NB4 (cell line): Measurements from ENCODE around the gene CCL16.

ENCODE experiments used
- DNase-seq: peaks from one replicate; pipeline ENCODE4 v3.0.0; 2010; ENCODE audit warnings: low read depth
- H3K4me3 ChIP-seq: one replicate; pipeline ENCODE4 v1.5.1; 2011; ENCODE audit warnings: mild to moderate bottlenecking, low read depth, low read length, moderate library complexity
- CTCF ChIP-seq: IDR thresholded peaks from one replicate; pipeline ENCODE4 v1.5.1; 2012; ENCODE audit warnings: low read depth, low read length
- MYC ChIP-seq: IDR thresholded peaks from 2 replicates; pipeline ENCODE4 v1.6.1; 2011; ENCODE audit warnings: low read depth, low read length
- POLR2A ChIP-seq: IDR thresholded peaks from 2 replicates; pipeline ENCODE4 v1.6.1; 2011; ENCODE audit warnings: mild to moderate bottlenecking; ENCODE audit not compliant: insufficient read length; ENCODE audit errors: extremely low read depth
- TF ChIP-seq, protein P1 (sequence below): IDR thresholded peaks from 2 replicates; pipeline ENCODE4 v1.6.1; 2011; ENCODE audit warnings: low read depth, low read length

Gene CCL16

DNA sequence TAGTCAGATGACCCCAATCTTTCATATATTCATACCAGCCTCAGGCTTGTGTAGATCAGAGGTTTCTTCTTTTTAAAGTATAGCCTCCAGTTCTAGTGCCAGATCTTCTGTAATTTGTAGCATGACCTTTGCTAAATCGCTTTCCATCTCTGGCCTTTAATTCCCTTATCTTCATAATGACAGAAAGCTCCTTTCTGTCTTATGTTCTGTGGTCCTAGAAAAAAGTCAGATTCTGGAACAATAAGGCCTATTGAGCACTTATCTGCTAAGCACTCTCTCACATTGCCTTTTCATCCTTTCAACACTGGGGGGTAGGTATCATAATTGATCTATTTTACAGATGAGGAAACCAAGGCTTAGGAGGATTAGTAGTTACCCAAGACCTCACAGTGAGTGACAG lies 9.2 kb downstream of the CCL16 start:
- no peak overlapping the region for H3K4me3 ChIP-seq
- no peak for DNase-seq
- no peak for TF ChIP-seq MYC
- TF ChIP-seq, protein P1, sequence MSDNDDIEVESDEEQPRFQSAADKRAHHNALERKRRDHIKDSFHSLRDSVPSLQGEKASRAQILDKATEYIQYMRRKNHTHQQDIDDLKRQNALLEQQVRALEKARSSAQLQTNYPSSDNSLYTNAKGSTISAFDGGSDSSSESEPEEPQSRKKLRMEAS: no peak
- TF ChIP-seq POLR2A: no peak
- no peak for TF ChIP-seq CTCF

- TF ChIP-seq MYC (no peak), CTCF (peak; percentile 75)
- H3K4me3 ChIP-seq: no peak overlapping the region
- peak; percentile 87 for DNase-seq
Observed at GRCh38 chr17:35969558-35970380, 11.5 kb downstream of the CCL16 start.

DNA sequence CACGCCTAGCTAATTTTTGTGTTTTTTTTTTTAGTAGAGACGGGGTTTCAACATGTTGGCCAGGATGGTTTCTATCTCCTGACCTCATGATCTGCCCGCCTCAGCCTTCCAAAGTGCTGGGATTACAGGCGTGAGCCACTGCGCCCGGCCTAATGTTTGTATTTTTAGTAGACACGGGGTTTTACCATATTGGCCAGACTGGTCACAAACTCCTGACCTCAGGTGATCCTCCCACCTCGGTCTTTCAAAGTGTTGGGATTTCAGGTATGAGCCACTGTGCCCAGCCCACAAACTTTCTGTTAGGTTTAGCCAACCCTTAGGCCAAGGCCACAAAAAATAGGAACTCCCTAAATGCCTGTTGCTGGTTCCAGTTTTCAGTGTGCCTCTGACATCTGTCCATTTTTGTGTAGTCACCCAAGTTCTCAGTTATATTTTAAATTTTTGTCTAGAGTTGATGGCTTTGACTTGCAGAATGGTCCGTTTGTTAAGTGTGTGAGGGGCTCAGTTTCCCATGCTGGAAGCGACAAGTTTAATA lies 12.7 kb downstream of the CCL16 start:
- TF ChIP-seq CTCF (no peak), POLR2A (no peak), MYC (no peak)
- TF ChIP-seq, protein P1: no peak
- no peak overlapping the region for H3K4me3 ChIP-seq
- DNase-seq: peak; percentile 23

GRCh38 chr17:35965272-35965671 lies 16.0 kb downstream of the CCL16 start:
- TF ChIP-seq, protein P1: no peak
- TF ChIP-seq MYC: no peak
- DNase-seq: no peak
- H3K4me3 ChIP-seq: no peak overlapping the region

GRCh38 chr17:35963663-35964062 lies 17.6 kb downstream of the CCL16 start:
- no peak overlapping the region for H3K4me3 ChIP-seq
- TF ChIP-seq, protein P1: no peak
- no peak for TF ChIP-seq MYC
- TF ChIP-seq CTCF: no peak
- no peak for TF ChIP-seq POLR2A
- no peak for DNase-seq

DNA sequence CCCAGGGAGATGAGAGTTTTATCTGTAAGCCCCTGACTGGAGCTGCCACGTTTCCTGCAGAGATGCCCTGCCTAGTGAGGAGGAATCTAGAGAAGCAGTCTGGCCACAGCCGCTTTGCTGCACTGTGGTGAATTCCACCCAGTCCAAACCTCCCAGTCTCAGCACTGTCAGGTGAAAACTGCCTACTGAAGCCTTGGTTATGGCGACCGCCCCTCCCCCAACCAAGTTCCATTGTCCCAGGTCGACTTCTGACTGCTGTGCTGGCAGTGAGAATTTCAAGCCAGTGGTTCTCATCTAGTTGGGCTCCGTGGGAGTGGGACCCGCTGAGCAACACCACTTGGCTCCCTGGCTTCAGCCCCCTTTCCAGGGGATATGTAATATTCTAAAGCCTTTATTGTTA lies 27.6 kb downstream of the CCL16 start:
- H3K4me3 ChIP-seq: no peak overlapping the region
- TF ChIP-seq MYC (no peak), POLR2A (no peak), CTCF (no peak)
- TF ChIP-seq, protein P1: no peak
- no peak for DNase-seq
